ENCODE data around the gene OPN1MW2.
"Not testable (repeated sequence)": the region's sequence is repeated elsewhere in the genome, so short reads cannot be mapped to it uniquely, and the experiment has no call there.

The OPN1MW2 gene

DNA sequence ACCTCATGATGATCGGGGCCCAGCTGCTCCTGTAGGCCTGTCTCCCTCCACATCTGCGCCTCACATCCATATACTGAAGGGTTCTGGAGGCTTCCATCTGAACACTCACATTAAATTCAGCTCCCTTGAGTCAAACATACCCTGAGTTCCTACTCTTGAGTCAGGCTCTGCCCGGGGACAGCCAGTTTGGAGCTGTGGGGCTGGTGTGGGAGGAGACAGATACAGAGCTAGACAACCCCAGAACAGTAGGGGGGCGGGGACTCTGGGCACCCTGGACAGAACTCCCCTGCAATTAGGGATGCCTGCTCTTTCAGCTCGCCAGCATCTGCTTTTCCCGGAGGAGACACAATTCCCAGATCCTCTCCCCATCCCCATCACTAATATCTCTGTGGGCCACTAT, 43.5 kb downstream of the OPN1MW2 start:
- DNase-seq (ENCODE audit: low read depth in 2 of 2, low spot score in 1 of 2), result not testable (repeated sequence)

DNA sequence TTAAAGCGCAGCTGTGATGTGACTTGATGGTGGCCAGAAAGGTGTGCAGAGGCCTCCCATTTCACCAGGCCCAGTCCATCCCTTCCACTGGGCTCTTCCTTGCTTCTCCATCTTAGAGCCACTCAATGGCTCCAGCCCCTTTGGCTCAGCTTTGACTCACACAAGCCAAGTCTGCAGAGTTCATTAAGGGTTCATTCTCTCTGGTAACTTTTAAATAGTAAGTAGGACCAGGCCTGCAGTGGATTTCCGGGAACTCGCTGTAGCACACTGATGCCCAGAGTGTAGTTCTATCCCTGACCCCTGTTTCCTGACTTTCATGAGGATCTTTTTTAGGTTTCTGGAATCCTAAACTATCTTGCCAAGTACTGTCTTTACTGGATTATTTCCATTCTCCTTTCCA, 49.7 kb downstream of the OPN1MW2 start:
- DNase-seq (ENCODE audit: low read depth in 2 of 2, low spot score in 1 of 2), result not testable (repeated sequence)
